ENCODE measurements around the gene DDX6. TPM values are rescaled to one million over a fixed set of nuclear protein-coding genes. Genes with fewer than 3 reads are reported as not detected.
"Not testable (repeated sequence)": the region's sequence is repeated elsewhere in the genome, so short reads cannot be mapped to it uniquely, and the experiment has no call there.

Gene DDX6
- total RNA-seq, 1 experiment from 2014 or later: 155 TPM

DNA sequence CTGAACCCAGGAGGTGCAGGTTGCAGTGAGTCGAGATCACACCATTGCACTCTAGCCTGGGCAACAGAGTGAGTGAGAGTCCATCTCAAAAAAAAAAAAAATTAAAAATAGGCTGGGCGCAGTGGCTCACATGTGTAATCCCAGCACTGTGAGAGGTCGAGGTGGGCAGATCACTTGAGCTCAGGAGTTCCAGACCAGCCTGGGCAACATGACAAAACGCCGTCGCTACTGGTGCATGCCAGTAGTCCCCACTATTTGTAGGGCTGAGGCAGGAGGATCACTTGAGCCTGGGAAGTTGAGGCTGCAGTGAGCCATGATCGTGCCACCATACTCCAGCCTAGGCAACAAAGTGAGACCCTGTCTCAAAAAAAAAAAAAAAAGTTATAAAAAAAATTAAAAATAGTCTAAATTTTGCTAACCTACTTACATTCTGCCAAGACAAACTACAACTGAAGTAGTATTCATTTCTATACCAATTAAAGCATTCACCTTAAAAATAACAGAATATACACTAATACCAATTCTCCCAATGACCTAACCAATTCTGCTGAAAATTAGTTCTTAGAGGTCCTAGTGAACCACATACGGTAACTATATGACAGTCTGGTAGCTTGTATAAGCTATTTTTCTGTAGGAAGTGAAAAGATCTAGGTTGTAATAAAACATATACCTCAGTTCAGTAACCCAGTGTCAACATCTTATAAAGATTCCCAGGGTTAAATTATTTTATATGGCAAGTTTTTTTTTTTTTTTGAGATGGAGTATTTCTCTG is 7.1 kb downstream of the DDX6 start:
- POLR2A ChIA-PET: no interaction called here
- Histone ChIP-seq H3K4me3 (ENCODE audit: low read depth in 2 of 2, low read length in 2 of 2) (no peak overlapping the region), H3K27me3 (ENCODE audit: control insufficient read depth, insufficient read depth, low read length) (no peaks in the 10 kb centered on the region), H3K4me1 (ENCODE audit: control insufficient read depth, insufficient read depth, low read length) (peaks cover 25% of the 10 kb centered on the region), H3K36me3 (ENCODE audit: control insufficient read depth, insufficient read depth, low read length) (peaks cover 37% of the 10 kb centered on the region), H3K9me3 (ENCODE audit: control insufficient read depth, insufficient read depth, low read depth, low read length) (no peaks in the 10 kb centered on the region), H3K27ac (ENCODE audit: low read length) (no peak overlapping the region)
- DNase-seq (ENCODE audit: low read depth, low spot score) (no peak), ATAC-seq (no peak)
- TF ChIP-seq POLR2AphosphoS5 (IDR thresholded peaks at IDR 0.05; ENCODE audit: low read depth, low read length): no peak
- TF ChIP-seq, protein P1, sequence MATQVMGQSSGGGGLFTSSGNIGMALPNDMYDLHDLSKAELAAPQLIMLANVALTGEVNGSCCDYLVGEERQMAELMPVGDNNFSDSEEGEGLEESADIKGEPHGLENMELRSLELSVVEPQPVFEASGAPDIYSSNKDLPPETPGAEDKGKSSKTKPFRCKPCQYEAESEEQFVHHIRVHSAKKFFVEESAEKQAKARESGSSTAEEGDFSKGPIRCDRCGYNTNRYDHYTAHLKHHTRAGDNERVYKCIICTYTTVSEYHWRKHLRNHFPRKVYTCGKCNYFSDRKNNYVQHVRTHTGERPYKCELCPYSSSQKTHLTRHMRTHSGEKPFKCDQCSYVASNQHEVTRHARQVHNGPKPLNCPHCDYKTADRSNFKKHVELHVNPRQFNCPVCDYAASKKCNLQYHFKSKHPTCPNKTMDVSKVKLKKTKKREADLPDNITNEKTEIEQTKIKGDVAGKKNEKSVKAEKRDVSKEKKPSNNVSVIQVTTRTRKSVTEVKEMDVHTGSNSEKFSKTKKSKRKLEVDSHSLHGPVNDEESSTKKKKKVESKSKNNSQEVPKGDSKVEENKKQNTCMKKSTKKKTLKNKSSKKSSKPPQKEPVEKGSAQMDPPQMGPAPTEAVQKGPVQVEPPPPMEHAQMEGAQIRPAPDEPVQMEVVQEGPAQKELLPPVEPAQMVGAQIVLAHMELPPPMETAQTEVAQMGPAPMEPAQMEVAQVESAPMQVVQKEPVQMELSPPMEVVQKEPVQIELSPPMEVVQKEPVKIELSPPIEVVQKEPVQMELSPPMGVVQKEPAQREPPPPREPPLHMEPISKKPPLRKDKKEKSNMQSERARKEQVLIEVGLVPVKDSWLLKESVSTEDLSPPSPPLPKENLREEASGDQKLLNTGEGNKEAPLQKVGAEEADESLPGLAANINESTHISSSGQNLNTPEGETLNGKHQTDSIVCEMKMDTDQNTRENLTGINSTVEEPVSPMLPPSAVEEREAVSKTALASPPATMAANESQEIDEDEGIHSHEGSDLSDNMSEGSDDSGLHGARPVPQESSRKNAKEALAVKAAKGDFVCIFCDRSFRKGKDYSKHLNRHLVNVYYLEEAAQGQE (IDR thresholded peaks at IDR 0.05; ENCODE audit: insufficient read depth in 1 of 2, low read depth in 2 of 2, low read length in 1 of 2): no peak
- TF ChIP-seq, protein P2, sequence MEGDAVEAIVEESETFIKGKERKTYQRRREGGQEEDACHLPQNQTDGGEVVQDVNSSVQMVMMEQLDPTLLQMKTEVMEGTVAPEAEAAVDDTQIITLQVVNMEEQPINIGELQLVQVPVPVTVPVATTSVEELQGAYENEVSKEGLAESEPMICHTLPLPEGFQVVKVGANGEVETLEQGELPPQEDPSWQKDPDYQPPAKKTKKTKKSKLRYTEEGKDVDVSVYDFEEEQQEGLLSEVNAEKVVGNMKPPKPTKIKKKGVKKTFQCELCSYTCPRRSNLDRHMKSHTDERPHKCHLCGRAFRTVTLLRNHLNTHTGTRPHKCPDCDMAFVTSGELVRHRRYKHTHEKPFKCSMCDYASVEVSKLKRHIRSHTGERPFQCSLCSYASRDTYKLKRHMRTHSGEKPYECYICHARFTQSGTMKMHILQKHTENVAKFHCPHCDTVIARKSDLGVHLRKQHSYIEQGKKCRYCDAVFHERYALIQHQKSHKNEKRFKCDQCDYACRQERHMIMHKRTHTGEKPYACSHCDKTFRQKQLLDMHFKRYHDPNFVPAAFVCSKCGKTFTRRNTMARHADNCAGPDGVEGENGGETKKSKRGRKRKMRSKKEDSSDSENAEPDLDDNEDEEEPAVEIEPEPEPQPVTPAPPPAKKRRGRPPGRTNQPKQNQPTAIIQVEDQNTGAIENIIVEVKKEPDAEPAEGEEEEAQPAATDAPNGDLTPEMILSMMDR (IDR thresholded peaks at IDR 0.05): no peak
- TF ChIP-seq SIN3A (IDR thresholded peaks at IDR 0.05; ENCODE audit: borderline replicate concordance, insufficient read depth, low read depth, low read length): no peak
- no peak for TF ChIP-seq TCF7L2 (IDR thresholded peaks at IDR 0.05; ENCODE audit: low read depth, low read length)
- intact Hi-C loops (cut with micrococcal nuclease; ENCODE audit: unreplicated experiment) (no loop called here), in situ Hi-C loops (cut with HindIII; ENCODE audit: low pct_unique_long_range_greater_than_20kb, low sequenced_read_pairs) (no loop called here)
- CTCF ChIA-PET: interaction anchor here (0.7 kb wide), 1 partner anchor 386 kb away, joined by 3 read pairs; no protein-coding TSS in a partner anchor
- no TSS peak for BruUV-seq (replicated peaks)

DNA sequence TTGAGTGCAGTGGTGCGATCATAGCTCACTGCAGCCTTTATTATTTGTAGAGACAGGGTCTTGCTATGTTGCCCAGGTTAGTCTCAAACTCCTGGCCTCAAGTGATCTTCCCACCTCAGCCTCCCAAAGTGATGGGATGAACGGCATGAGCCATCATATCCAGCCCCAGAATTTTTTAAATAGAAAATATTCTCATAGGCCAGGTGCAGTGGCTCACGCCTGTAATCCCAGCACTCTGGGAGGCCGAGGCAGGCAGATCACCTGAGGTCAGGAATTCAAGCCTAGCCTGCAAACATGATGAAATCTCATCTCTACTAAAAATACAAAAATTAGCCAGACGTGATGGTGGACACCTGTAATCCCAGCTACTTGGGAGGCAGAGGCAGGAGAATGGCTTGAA is 7.6 kb downstream of the DDX6 start:
- H3K4me3 ChIP-seq (ENCODE audit: low read depth in 2 of 2, low read length in 2 of 2); BruUV-seq (replicated peaks); H3K9me3 ChIP-seq (ENCODE audit: control insufficient read depth, insufficient read depth, low read depth, low read length); CTCF ChIA-PET; DNase-seq (ENCODE audit: low read depth, low spot score); H3K27me3 ChIP-seq (ENCODE audit: control insufficient read depth, insufficient read depth, low read length); intact Hi-C loops (cut with micrococcal nuclease; ENCODE audit: unreplicated experiment); in situ Hi-C loops (cut with HindIII; ENCODE audit: low pct_unique_long_range_greater_than_20kb, low sequenced_read_pairs); ATAC-seq; H3K27ac ChIP-seq (ENCODE audit: low read length); POLR2A ChIA-PET: not testable (repeated sequence)
- Histone ChIP-seq H3K36me3 (ENCODE audit: control insufficient read depth, insufficient read depth, low read length) (peaks cover 42% of the 10 kb centered on the region), H3K4me1 (ENCODE audit: control insufficient read depth, insufficient read depth, low read length) (peaks cover 25% of the 10 kb centered on the region)

DNA sequence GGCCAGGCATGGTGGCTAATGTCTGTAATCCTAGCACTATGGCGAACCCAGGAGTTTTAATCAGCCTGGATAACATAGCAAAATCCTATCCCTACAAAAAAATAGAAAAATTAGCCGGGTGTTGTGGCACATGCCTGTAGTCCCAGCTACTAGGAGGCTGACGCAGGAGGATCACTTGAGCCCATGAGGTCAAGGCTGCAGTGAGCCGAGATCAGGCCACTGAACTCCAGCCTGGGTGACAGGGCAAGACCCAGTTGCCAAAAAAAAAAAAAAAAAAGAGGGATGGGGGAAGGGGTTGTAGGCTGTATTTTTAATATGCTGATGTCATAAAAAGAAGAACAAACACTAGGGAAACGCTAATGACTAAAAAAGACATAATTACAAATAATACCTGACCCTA is 12.1 kb downstream of the DDX6 start:
- BruUV-seq (replicated peaks): no TSS peak
- Histone ChIP-seq H3K4me3 (ENCODE audit: low read depth in 2 of 2, low read length in 2 of 2) (no peak overlapping the region), H3K9me3 (ENCODE audit: control insufficient read depth, insufficient read depth, low read depth, low read length) (no peaks in the 10 kb centered on the region), H3K4me1 (ENCODE audit: control insufficient read depth, insufficient read depth, low read length) (no peaks in the 10 kb centered on the region), H3K27ac (ENCODE audit: low read length) (no peak overlapping the region), H3K36me3 (ENCODE audit: control insufficient read depth, insufficient read depth, low read length) (peaks cover 50% of the 10 kb centered on the region), H3K27me3 (ENCODE audit: control insufficient read depth, insufficient read depth, low read length) (no peaks in the 10 kb centered on the region)
- no peak for DNase-seq (ENCODE audit: low read depth, low spot score)
- POLR2A ChIA-PET: no interaction called here
- CTCF ChIA-PET: no interaction called here
- ATAC-seq: no peak
- TF ChIP-seq POLR2AphosphoS5 (IDR thresholded peaks at IDR 0.05; ENCODE audit: low read depth, low read length): no peak
- no peak for TF ChIP-seq TCF7L2 (IDR thresholded peaks at IDR 0.05; ENCODE audit: low read depth, low read length)
- TF ChIP-seq, protein P2 (IDR thresholded peaks at IDR 0.05): no peak
- TF ChIP-seq SIN3A (IDR thresholded peaks at IDR 0.05; ENCODE audit: borderline replicate concordance, insufficient read depth, low read depth, low read length): no peak
- TF ChIP-seq, protein P1 (IDR thresholded peaks at IDR 0.05; ENCODE audit: insufficient read depth in 1 of 2, low read depth in 2 of 2, low read length in 1 of 2): no peak
- intact Hi-C loops (cut with micrococcal nuclease; ENCODE audit: unreplicated experiment) (loop anchor here (5.0 kb wide), 1 partner anchor 87 kb away; no protein-coding TSS in a partner anchor), in situ Hi-C loops (cut with HindIII; ENCODE audit: low pct_unique_long_range_greater_than_20kb, low sequenced_read_pairs) (no loop called here)
